ENCODE measurements around the gene CD300LG. TPM values are rescaled to one million over a fixed set of nuclear protein-coding genes. Genes with fewer than 3 reads are reported as not detected.

Gene CD300LG
- total and polyA plus RNA-seq, 2 experiments from 2014 or later: not detected

DNA sequence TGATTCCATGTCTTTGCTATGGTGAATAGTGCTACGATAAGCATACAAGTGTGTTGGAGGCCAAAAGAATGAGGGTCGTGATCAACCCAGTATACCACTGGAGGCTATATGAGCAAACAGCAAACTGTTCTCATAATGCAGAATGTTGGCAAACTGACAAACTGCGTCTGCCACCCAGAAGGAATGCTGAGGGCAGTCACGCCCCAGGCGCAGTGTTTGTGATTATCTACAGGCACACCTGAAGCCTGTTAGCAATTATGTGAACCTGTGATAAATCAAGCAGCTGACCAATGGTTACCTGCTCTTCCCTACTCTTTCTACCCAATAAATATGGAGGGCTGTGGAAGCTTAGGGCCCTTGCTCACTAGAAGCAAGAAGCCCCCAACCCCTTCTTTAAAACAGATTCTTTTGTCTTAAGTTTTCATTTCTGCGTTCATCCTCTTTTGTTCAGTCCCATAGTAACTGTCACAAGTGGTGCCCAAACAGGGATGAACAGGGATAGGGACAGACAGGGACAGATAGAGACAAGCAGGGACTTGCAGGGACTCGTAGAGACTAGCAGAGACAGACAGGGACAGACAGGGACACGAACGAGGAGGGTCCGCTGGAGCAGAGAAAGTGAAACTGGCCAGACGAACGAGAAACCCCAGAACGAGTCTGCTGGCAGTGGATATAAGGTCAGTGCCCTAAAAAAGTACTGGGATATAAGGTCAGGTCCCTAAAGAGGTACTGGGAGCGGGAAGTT lies 25.1 kb downstream of the CD300LG start:
- Mint-ChIP-seq H3K36me3 (ENCODE audit: low read depth) (no peaks in the 10 kb centered on the region), H3K27ac (no peak overlapping the region), H3K4me1 (peaks cover 2% of the 10 kb centered on the region; the same call in 1 of the 3 replicates), H3K4me3 (no peak overlapping the region), H3K9me3 (no peaks in the 10 kb centered on the region), H3K27me3 (ENCODE audit: insufficient read depth, low read depth, poor library complexity) (no peaks in the 10 kb centered on the region)
- Histone ChIP-seq H3K36me3 (ENCODE audit: insufficient read depth) (no peaks in the 10 kb centered on the region), H2AFZ (no peak overlapping the region), H3K9me2 (ENCODE audit: insufficient read depth) (no peaks in the 10 kb centered on the region), H4K20me1 (replicated peaks; ENCODE audit: insufficient read depth) (no peaks in the 10 kb centered on the region), H3K4me3 (no peak overlapping the region), H3K27ac (ENCODE audit: low read depth) (no peak overlapping the region), H3K4me2 (no peak overlapping the region), H3K79me2 (replicated peaks; ENCODE audit: insufficient read depth) (no peaks in the 10 kb centered on the region), H3K4me1 (ENCODE audit: insufficient read depth) (no peaks in the 10 kb centered on the region), H3F3A (replicated peaks; ENCODE audit: low read depth) (no peaks in the 10 kb centered on the region), H3K27me3 (ENCODE audit: insufficient read depth) (no peaks in the 10 kb centered on the region)
- no peak for ATAC-seq
- TF ChIP-seq STAT1 (IDR thresholded peaks at IDR 0.05; ENCODE audit: unreplicated experiment) (no peak), POLR2AphosphoS5 (IDR thresholded peaks at IDR 0.05; ENCODE audit: low read depth) (no peak), ZNF462 (CRISPR knock-in tag; IDR thresholded peaks at IDR 0.05) (no peak), EZH2phosphoT487 (IDR thresholded peaks at IDR 0.05; ENCODE audit: unreplicated experiment) (no peak), ZNF114 (CRISPR knock-in tag; IDR thresholded peaks at IDR 0.05) (no peak), ZNF331 (CRISPR knock-in tag; IDR thresholded peaks at IDR 0.05; ENCODE audit: low read depth) (no peak), NANOG (IDR thresholded peaks at IDR 0.05; ENCODE audit: borderline replicate concordance) (no peak), ETS1 (IDR thresholded peaks at IDR 0.05) (no peak), EZH2 (IDR thresholded peaks at IDR 0.05; ENCODE audit: low read depth, unreplicated experiment) (no peak), JUNB (IDR thresholded peaks at IDR 0.05; ENCODE audit: unreplicated experiment) (no peak), CREB1 (CRISPR knock-in tag; IDR thresholded peaks at IDR 0.05; ENCODE audit: low read depth) (no peak)
- TF ChIP-seq, protein P1, sequence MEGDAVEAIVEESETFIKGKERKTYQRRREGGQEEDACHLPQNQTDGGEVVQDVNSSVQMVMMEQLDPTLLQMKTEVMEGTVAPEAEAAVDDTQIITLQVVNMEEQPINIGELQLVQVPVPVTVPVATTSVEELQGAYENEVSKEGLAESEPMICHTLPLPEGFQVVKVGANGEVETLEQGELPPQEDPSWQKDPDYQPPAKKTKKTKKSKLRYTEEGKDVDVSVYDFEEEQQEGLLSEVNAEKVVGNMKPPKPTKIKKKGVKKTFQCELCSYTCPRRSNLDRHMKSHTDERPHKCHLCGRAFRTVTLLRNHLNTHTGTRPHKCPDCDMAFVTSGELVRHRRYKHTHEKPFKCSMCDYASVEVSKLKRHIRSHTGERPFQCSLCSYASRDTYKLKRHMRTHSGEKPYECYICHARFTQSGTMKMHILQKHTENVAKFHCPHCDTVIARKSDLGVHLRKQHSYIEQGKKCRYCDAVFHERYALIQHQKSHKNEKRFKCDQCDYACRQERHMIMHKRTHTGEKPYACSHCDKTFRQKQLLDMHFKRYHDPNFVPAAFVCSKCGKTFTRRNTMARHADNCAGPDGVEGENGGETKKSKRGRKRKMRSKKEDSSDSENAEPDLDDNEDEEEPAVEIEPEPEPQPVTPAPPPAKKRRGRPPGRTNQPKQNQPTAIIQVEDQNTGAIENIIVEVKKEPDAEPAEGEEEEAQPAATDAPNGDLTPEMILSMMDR (conservative IDR thresholded peaks at IDR 0.05; ENCODE audit: low read depth in 2 of 2): no peak
- TF ChIP-seq, protein P2, sequence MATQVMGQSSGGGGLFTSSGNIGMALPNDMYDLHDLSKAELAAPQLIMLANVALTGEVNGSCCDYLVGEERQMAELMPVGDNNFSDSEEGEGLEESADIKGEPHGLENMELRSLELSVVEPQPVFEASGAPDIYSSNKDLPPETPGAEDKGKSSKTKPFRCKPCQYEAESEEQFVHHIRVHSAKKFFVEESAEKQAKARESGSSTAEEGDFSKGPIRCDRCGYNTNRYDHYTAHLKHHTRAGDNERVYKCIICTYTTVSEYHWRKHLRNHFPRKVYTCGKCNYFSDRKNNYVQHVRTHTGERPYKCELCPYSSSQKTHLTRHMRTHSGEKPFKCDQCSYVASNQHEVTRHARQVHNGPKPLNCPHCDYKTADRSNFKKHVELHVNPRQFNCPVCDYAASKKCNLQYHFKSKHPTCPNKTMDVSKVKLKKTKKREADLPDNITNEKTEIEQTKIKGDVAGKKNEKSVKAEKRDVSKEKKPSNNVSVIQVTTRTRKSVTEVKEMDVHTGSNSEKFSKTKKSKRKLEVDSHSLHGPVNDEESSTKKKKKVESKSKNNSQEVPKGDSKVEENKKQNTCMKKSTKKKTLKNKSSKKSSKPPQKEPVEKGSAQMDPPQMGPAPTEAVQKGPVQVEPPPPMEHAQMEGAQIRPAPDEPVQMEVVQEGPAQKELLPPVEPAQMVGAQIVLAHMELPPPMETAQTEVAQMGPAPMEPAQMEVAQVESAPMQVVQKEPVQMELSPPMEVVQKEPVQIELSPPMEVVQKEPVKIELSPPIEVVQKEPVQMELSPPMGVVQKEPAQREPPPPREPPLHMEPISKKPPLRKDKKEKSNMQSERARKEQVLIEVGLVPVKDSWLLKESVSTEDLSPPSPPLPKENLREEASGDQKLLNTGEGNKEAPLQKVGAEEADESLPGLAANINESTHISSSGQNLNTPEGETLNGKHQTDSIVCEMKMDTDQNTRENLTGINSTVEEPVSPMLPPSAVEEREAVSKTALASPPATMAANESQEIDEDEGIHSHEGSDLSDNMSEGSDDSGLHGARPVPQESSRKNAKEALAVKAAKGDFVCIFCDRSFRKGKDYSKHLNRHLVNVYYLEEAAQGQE (IDR thresholded peaks at IDR 0.05; ENCODE audit: unreplicated experiment): no peak
- no peak for DNase-seq (ENCODE audit: low spot score)

All from GM23338 (cell line).